Parathyroid adenoma (tissue), 2 donors: ENCODE data around the gene BBLN.
A peak's percentile ranks its signal among the peaks of the same experiment; 100 is the strongest.
"Not testable (repeated sequence)": the region's sequence is repeated elsewhere in the genome, so short reads cannot be mapped to it uniquely, and the experiment has no call there.

Experiments
- H2AFZ ChIP-seq: fragments of 300-600 bp; sonication (generic); one replicate; pipeline ENCODE4 v1.7.0; 2017; ENCODE audit warnings: antibody characterized with exemption, mild to moderate bottlenecking
- H3K27ac ChIP-seq: fragments of 300-600 bp; sonication (generic); one replicate; pipeline ENCODE4 v1.7.0; 2017
- H3K27me3 ChIP-seq: fragments of 300-600 bp; sonication (generic); one replicate; pipeline ENCODE4 v1.7.0; 2017; ENCODE audit warnings: low read length; ENCODE audit not compliant: control insufficient read depth, insufficient read depth
- H3K36me3 ChIP-seq: fragments of 300-600 bp; sonication (generic); one replicate; pipeline ENCODE4 v1.7.0; 2017; ENCODE audit warnings: low read length; ENCODE audit not compliant: control insufficient read depth, insufficient read depth
- H3K4me1 ChIP-seq: fragments of 300-600 bp; sonication (generic); one replicate; pipeline ENCODE4 v1.7.0; 2017; ENCODE audit warnings: control low read depth
- H3K4me2 ChIP-seq: fragments of 300-600 bp; sonication (generic); one replicate; pipeline ENCODE4 v1.7.0; 2017; ENCODE audit warnings: low read length
- H3K4me3 ChIP-seq: fragments of 300-600 bp; sonication (generic); one replicate; pipeline ENCODE4 v1.7.0; 2017; ENCODE audit warnings: low read depth, low read length
- H3K79me2 ChIP-seq: fragments of 300-600 bp; sonication (generic); one replicate; pipeline ENCODE4 v1.7.0; 2017; ENCODE audit warnings: control low read depth
- H3K9ac ChIP-seq: fragments of 300-600 bp; sonication (generic); one replicate; pipeline ENCODE4 v1.7.0; 2017; ENCODE audit warnings: mild to moderate bottlenecking
- H3K9me3 ChIP-seq: fragments of 300-600 bp; sonication (generic); one replicate; pipeline ENCODE4 v1.7.0; 2017; ENCODE audit warnings: low read length; ENCODE audit not compliant: control insufficient read depth
- CTCF ChIP-seq: fragments of 300-600 bp; sonication (generic); IDR thresholded peaks from one replicate; pipeline ENCODE4 v1.7.0; 2017; ENCODE audit warnings: antibody characterized with exemption, mild to moderate bottlenecking
- donor health status: primary hyperparathyroidism.

BBLN gene

GRCh38 chr9:128175726-128176125 lies 15.7 kb downstream of the BBLN start:
- H3K27ac ChIP-seq: no peak overlapping the region
- H3K4me2 ChIP-seq: no peak overlapping the region
- no peak overlapping the region for H2AFZ ChIP-seq
- H3K4me1 ChIP-seq: no peaks in the 10 kb centered on the region
- H3K79me2 ChIP-seq: no peaks in the 10 kb centered on the region
- no peaks in the 10 kb centered on the region for H3K27me3 ChIP-seq
- no peak overlapping the region for H3K4me3 ChIP-seq
- no peak for TF ChIP-seq CTCF
- no peaks in the 10 kb centered on the region for H3K36me3 ChIP-seq
- no peak overlapping the region for H3K9ac ChIP-seq
- no peaks in the 10 kb centered on the region for H3K9me3 ChIP-seq

- Histone ChIP-seq H2AFZ (no peak overlapping the region), H3K36me3 (no peaks in the 10 kb centered on the region)
- no peak for TF ChIP-seq CTCF
These were observed 18.9 kb downstream of the BBLN start for GRCh38 chr9:128178806-128179431.

GRCh38 chr9:128180001-128180400 lies 19.9 kb downstream of the BBLN start:
- Histone ChIP-seq H3K27me3 (no peaks in the 10 kb centered on the region), H3K9ac (no peak overlapping the region), H3K36me3 (no peaks in the 10 kb centered on the region), H3K4me3 (no peak overlapping the region), H3K9me3 (no peaks in the 10 kb centered on the region), H3K27ac (no peak overlapping the region), H3K4me2 (no peak overlapping the region), H3K4me1 (no peaks in the 10 kb centered on the region), H2AFZ (no peak overlapping the region), H3K79me2 (no peaks in the 10 kb centered on the region)
- TF ChIP-seq CTCF: no peak

More at GRCh38 chr9:128178806-128179431, 18.9 kb downstream of the BBLN start:
- H3K4me2 ChIP-seq: no peak overlapping the region
- H3K4me3 ChIP-seq: no peak overlapping the region
- H3K9me3 ChIP-seq: no peaks in the 10 kb centered on the region
- no peak overlapping the region for H3K27ac ChIP-seq
- H3K4me1 ChIP-seq: no peaks in the 10 kb centered on the region
- H3K79me2 ChIP-seq: no peaks in the 10 kb centered on the region
- H3K9ac ChIP-seq: no peak overlapping the region
- no peaks in the 10 kb centered on the region for H3K27me3 ChIP-seq

GRCh38 chr9:128180447-128180846 lies 20.4 kb downstream of the BBLN start:
- no peaks in the 10 kb centered on the region for H3K36me3 ChIP-seq
- H3K4me3 ChIP-seq: no peak overlapping the region
- H2AFZ ChIP-seq: no peak overlapping the region
- H3K9me3 ChIP-seq: no peaks in the 10 kb centered on the region
- no peak for TF ChIP-seq CTCF
- no peak overlapping the region for H3K4me2 ChIP-seq
- no peaks in the 10 kb centered on the region for H3K27me3 ChIP-seq
- no peak overlapping the region for H3K9ac ChIP-seq
- no peak overlapping the region for H3K27ac ChIP-seq
- no peaks in the 10 kb centered on the region for H3K4me1 ChIP-seq
- no peaks in the 10 kb centered on the region for H3K79me2 ChIP-seq

GRCh38 chr9:128181480-128181879 lies 21.4 kb downstream of the BBLN start:
- TF ChIP-seq CTCF: peak; percentile 42

More at GRCh38 chr9:128181480-128181879, 21.4 kb downstream of the BBLN start:
- not testable (repeated sequence) for H3K9me3 ChIP-seq, H3K4me2 ChIP-seq, H3K9ac ChIP-seq, H3K4me1 ChIP-seq, H3K27me3 ChIP-seq, H3K36me3 ChIP-seq, H2AFZ ChIP-seq, H3K27ac ChIP-seq, H3K4me3 ChIP-seq, H3K79me2 ChIP-seq
